ENCODE measurements around the gene ZIC5. TPM values are rescaled to one million over a fixed set of nuclear protein-coding genes. Genes with fewer than 3 reads are reported as not detected.

The ZIC5 gene
- total and polyA plus RNA-seq, 2 donors (not counting 1 experiment from before 2014, with no cell fraction given), result not detected

GRCh38 chr13:99978799-99979452, 7.4 kb upstream of the ZIC5 start:
- H4K20me1 ChIP-seq (ENCODE audit: control insufficient read depth, extremely low read depth, insufficient read depth, low read length), result no peaks in the 10 kb centered on the region
- no peak overlapping the region for H3K4me3 ChIP-seq (replicated peaks in 1 of 4; ENCODE audit: control extremely low read depth in 1 of 4, insufficient read depth in 1 of 4, low read depth in 3 of 4, low read length in 4 of 4)
- TF ChIP-seq EZH2 (IDR thresholded peaks at IDR 0.05; ENCODE audit: low read length, missing control alignments), result peak; percentile 35
- TF ChIP-seq CTCF (conservative IDR thresholded peaks at IDR 0.05 in 1 of 2, IDR thresholded peaks at IDR 0.05 in 1 of 2; ENCODE audit: low read depth in 1 of 2, low read length in 2 of 2), result no peak
- H2AFZ ChIP-seq (ENCODE audit: low read length), result no peak overlapping the region
- H3K79me2 ChIP-seq (ENCODE audit: control insufficient read depth, insufficient read depth, low read length), result no peaks in the 10 kb centered on the region
- DNase-seq (ENCODE audit: low read depth in 2 of 2), result no peak
- H3K27ac ChIP-seq (ENCODE audit: insufficient read depth, low read length), result no peak overlapping the region
- H3K9me3 ChIP-seq (ENCODE audit: control insufficient read depth, insufficient read depth, low read depth, low read length), result no peaks in the 10 kb centered on the region
- no peak overlapping the region for H3K4me2 ChIP-seq (ENCODE audit: extremely low read depth, insufficient read depth, low read length)
- H3K27me3 ChIP-seq (ENCODE audit: control insufficient read depth, insufficient read depth, low read length), result peaks cover 80% of the 10 kb centered on the region
- no peaks in the 10 kb centered on the region for H3K36me3 ChIP-seq (ENCODE audit: control insufficient read depth, insufficient read depth, low read length)
- no peak overlapping the region for H3K9ac ChIP-seq (ENCODE audit: insufficient read depth, low read length)
- H3K4me1 ChIP-seq (ENCODE audit: control insufficient read depth, extremely low read depth, insufficient read depth, low read length), result no peaks in the 10 kb centered on the region

GRCh38 chr13:99977912-99978798, 6.6 kb upstream of the ZIC5 start:
- Histone ChIP-seq H4K20me1 (ENCODE audit: control insufficient read depth, extremely low read depth, insufficient read depth, low read length) (no peaks in the 10 kb centered on the region), H3K27ac (ENCODE audit: insufficient read depth, low read length) (no peak overlapping the region), H3K9me3 (ENCODE audit: control insufficient read depth, insufficient read depth, low read depth, low read length) (no peaks in the 10 kb centered on the region), H3K4me3 (replicated peaks in 1 of 4; ENCODE audit: control extremely low read depth in 1 of 4, insufficient read depth in 1 of 4, low read depth in 3 of 4, low read length in 4 of 4) (no peak overlapping the region), H3K4me2 (ENCODE audit: extremely low read depth, insufficient read depth, low read length) (peak overlapping the region; percentile 35), H3K9ac (ENCODE audit: insufficient read depth, low read length) (no peak overlapping the region), H3K27me3 (ENCODE audit: control insufficient read depth, insufficient read depth, low read length) (peaks cover 77% of the 10 kb centered on the region), H3K36me3 (ENCODE audit: control insufficient read depth, insufficient read depth, low read length) (no peaks in the 10 kb centered on the region), H2AFZ (ENCODE audit: low read length) (no peak overlapping the region), H3K4me1 (ENCODE audit: control insufficient read depth, extremely low read depth, insufficient read depth, low read length) (no peaks in the 10 kb centered on the region), H3K79me2 (ENCODE audit: control insufficient read depth, insufficient read depth, low read length) (no peaks in the 10 kb centered on the region)
- DNase-seq (ENCODE audit: low read depth in 2 of 2), result no peak
- peak; percentile 43 for TF ChIP-seq EZH2 (IDR thresholded peaks at IDR 0.05; ENCODE audit: low read length, missing control alignments)
- no peak for TF ChIP-seq CTCF (conservative IDR thresholded peaks at IDR 0.05 in 1 of 2, IDR thresholded peaks at IDR 0.05 in 1 of 2; ENCODE audit: low read depth in 1 of 2, low read length in 2 of 2)

DNA sequence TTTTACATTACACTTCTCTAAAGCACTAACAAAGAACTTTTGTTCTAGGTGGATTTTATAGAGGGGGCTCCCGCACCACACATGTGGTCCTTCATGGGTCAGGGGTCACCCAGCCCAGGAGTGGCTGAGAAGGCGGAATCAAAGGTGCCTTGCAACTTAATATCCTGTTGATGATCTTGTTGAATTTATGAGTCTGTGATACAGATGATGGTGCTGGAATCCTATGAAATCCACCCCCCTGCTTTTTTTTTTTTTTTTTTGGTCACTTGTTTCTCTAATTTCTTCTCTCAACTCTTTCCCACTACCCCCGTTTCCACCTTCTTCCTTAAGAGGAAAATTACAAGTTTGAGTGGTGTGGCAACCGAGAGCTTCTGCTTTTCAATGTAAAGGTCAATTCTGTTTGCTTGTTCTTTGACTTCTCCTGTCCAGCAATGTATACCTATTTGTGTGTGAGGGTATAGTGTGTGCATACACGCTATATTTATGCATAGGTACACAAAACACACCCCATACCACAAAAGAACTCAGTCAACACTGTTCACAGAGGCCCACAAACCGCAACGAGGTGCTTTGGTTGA, 5.9 kb upstream of the ZIC5 start:
- H2AFZ ChIP-seq (ENCODE audit: low read length), result no peak overlapping the region
- no peaks in the 10 kb centered on the region for H3K36me3 ChIP-seq (ENCODE audit: control insufficient read depth, insufficient read depth, low read length)
- no peaks in the 10 kb centered on the region for H3K4me1 ChIP-seq (ENCODE audit: control insufficient read depth, extremely low read depth, insufficient read depth, low read length)
- H3K27me3 ChIP-seq (ENCODE audit: control insufficient read depth, insufficient read depth, low read length), result peaks cover 74% of the 10 kb centered on the region
- no peaks in the 10 kb centered on the region for H4K20me1 ChIP-seq (ENCODE audit: control insufficient read depth, extremely low read depth, insufficient read depth, low read length)
- H3K9me3 ChIP-seq (ENCODE audit: control insufficient read depth, insufficient read depth, low read depth, low read length), result no peaks in the 10 kb centered on the region
- no peak overlapping the region for H3K4me2 ChIP-seq (ENCODE audit: extremely low read depth, insufficient read depth, low read length)
- H3K9ac ChIP-seq (ENCODE audit: insufficient read depth, low read length), result no peak overlapping the region
- no peak overlapping the region for H3K27ac ChIP-seq (ENCODE audit: insufficient read depth, low read length)
- DNase-seq (ENCODE audit: low read depth in 2 of 2), result no peak
- H3K4me3 ChIP-seq (replicated peaks in 1 of 4; ENCODE audit: control extremely low read depth in 1 of 4, insufficient read depth in 1 of 4, low read depth in 3 of 4, low read length in 4 of 4), result no peak overlapping the region
- no peaks in the 10 kb centered on the region for H3K79me2 ChIP-seq (ENCODE audit: control insufficient read depth, insufficient read depth, low read length)
- no peak for TF ChIP-seq CTCF (conservative IDR thresholded peaks at IDR 0.05 in 1 of 2, IDR thresholded peaks at IDR 0.05 in 1 of 2; ENCODE audit: low read depth in 1 of 2, low read length in 2 of 2)
- peak; percentile 46 for TF ChIP-seq EZH2 (IDR thresholded peaks at IDR 0.05; ENCODE audit: low read length, missing control alignments)
